ENCODE results near the gene TRIP13.

Gene TRIP13

DNA sequence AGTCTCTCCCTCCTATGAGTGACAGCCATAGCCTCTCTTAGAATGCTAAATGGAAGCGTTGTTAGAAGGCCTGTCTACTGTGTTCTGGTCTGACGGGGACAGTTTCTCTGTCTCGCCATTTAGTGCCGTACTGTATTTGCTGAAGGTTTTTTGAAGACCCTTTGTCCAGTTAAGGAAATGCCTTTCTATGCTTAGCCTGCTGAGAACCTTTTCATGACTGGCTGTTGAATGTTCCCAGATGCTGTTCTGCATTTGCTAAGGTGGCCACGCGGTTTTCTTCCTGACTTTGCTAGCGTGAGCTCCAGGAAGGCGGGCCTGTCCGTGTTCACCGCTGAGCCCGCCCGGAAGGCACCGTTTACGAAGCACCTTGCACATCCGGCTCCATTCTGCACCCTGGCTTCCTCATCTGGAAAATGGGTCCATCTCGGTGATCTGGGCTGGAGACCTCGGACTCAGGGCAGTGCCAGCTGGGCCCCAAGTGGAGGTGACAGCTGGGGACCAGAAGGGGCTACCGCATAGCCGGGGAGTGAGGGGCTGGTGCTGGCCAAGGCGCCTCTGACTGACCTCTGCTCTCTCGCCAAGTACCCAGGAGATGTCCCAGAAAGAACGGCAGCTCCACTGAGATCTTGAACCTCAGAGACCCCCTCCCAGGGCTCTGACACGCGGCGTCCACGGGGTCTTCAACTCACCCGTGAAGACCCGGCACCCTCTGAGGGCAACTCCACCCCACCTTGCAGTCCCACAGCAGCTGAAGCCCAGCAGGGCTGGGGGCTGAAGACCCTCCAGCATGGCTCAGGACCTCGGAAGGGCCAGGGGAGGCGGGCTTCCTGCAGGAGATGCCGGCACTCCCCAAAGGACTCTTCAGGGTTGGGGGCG is 63.4 kb downstream of the TRIP13 start:
- DNase-seq (ENCODE audit: low read depth): no peak

DNA sequence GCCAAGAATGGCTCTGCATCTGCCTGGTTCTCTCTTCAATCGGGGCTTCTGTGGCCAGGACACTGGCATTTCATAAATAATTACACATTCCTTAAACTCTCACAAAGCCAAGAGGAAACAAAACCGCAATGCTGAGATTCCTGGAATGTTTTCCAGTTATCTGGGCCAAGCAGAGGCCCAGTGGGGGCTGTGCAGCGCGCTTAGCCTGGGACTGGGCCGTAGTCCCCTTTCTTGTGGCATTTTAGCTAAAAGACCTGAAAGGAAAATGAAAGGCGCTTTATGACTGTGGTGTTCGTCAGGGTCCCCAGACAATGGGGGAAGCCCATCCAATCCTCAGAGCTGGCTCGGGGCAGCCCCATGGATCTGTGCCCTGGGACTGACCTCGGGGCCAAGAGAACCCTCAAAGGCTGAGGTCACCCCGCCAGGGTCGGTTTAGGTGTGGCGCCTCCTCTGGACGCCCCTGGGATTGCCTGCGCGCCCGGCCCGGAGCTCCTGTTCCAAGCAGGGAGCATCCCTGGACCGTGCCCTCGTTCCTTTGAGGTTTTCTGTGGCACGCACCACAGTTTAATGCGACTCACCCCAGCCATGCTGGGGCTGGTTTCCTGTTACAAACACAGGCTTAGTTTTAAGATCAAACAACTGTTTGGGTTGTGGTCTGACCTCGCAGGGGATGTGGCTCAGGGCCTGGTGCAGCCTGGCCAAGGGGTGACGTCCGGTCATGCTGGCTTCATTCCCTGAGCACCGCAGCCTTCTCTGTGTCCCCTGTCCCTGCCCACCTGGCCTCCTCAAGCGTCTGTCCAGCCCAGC is 64.5 kb downstream of the TRIP13 start:
- peak; percentile 77 for DNase-seq (ENCODE audit: low read depth)

DNA sequence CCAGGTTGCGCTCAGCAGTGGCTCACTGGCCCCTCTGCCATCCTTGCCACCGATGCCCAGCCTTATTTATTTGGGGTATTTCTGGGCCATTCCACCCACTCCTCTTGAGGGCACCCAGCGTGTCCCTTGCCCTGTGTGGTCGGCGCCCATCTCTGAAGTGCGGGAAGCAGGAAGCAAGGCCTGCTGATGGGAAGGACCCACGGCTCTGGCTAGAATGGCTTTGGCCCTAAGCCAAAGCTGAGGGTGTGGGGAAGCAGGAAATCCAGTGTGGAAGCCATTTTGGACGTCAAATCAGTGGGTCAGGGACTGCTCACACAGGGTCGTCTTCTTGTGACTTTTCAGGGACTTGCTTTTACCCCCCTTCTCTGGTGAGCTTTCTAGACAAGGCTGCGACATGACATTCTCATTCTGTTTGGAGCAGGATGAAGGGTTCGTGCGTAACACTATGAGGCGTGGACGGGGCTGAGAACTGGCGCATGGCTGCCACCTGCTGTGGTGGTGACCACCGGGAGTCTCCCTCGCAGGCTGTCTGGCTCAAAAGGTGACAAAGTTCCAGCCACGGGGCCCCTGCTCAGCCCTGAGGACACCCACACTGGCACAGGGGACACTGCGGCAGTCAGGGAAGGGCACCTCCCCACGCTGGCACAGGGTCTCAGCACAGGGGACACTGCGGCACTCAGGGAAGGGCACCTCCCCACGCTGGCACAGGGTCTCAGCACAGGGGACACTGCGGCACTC is 65.2 kb downstream of the TRIP13 start:
- DNase-seq (ENCODE audit: low read depth): no peak

DNA sequence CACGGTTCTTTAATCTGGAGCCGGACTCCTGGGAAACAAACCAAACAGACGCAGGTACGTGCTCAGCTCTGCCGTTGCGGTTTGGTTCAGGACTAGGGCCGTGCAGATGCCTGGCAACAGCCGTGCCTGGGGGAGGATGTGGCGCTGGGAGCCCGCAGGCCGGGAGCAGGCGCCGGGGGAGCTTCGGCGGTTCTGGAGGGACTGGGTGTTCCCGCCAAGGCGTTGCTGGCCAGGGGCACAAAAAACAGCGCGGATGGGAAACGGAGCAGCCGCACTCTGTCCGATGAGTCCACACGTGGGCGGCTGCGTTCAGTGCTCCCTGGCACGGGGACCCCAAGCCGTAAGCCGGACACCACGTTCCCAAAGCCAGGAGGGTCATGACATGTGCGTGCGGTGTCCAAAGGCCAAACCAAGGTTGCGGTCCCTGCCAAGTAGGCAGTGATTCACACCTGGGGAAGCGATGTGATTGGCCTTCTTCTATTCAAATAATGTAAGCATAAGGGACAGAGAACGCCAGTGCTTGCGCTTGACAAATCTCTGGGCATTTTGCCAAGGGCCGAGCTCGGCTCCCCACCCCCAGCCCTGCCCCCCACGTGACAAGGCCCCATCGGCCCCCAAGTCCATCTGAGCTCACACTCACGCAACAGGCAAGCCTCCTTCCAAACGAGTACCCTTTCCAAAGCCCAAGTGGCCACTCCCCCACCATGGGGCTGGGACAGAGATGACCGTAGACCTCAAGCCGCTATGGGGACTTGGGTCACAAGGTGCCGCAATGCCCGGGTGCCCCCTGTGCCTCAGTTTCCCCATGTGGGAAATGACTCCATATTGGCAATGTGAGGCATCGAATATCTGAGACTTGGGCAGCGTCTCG is 66.3 kb downstream of the TRIP13 start:
- peak; percentile 37 for DNase-seq (ENCODE audit: low read depth)

DNA sequence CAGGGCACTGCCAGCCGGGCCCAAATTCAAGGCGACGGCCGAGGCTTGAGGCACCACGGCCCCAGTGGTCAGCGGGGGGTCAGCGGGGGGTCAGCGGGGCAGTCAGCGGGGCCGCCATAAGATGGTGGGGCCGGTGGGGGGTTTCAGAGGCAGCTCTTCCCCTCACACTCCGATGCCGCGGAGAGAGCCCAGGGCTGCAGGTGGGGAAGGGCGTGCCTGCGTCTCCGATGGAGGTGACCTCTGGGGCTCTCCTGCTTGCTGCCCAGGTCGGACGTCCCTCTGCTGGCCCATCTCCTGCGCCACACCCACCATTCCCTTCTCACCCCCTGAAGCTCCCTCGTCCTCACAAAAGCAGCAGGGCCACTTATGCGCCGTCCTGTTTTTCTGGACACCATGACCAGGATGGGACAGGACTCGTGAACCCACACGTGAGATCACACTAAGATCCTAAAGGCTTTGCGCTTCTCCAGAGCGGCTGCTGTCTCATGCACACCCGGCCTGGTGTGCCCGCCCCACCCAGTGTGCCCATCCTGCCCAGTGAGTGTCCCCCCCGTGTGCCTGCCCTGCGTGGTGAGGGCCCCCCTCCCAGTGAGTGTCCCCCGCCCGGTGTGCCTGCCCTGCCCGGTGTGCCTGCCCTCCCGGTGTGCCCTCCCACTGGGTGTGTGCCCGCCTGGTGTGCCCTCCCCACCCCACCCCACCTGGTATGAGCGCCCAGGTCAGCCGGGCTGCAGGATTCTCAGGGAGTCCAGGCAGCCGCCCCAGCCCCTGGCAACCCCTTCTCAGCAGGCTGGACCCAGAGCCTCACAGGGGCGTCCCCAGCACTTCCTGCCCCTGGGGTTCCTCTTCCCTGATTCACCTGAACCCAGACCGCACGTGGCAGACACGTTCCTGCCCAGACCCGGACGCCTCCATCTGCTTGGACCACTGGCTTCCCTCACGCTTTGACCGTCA is 67.2 kb downstream of the TRIP13 start:
- DNase-seq (ENCODE audit: low read depth): no peak

GRCh38 chr5:960551-960950 is 67.9 kb downstream of the TRIP13 start:
- no peak for DNase-seq (ENCODE audit: low read depth)

GRCh38 chr5:961002-961710 is 68.5 kb downstream of the TRIP13 start:
- no peak for DNase-seq (ENCODE audit: low read depth)

- no peak for DNase-seq (ENCODE audit: low read depth)
Measured at GRCh38 chr5:961711-962240, 69.1 kb downstream of the TRIP13 start.

- no peak for DNase-seq (ENCODE audit: low read depth)
Measured at GRCh38 chr5:962386-962785, 69.7 kb downstream of the TRIP13 start.

DNA sequence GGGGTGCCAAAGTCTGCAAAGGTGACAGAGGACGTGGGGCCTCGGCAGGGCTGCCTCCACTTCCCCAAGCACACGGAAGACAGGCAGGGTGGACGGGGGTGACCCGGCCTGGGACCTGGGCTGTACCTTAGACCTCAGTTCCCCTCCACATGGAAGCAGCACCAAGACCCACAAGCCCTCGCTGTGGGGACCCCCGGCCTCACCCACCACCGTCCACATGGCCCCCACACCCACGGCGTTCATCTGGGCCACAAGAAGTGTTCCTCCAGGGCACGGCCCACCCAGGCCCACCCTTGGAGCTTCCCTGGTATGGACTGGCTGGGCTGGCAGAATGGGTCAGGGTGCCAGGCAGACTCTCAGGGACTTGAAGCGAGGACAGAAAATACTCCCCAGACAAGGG is 70.1 kb downstream of the TRIP13 start:
- DNase-seq (ENCODE audit: low read depth): no peak

DNA sequence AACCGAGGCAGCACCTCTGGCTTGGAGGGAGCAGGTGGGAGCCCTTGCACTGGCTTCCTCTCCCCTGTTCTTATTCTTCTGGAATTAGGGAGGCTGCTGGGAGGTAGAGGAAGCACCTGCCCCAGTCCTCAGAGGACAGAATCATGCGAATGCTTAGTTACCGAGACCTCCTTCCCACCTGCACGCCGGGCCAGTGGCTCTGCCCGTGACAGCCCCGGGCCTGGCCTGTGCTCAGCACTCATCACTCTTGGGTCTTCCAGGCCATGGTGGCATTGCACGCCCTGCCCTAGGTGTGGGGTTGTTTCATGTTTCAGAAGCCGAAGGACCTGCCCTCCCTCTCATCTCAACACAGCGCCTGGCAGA is 70.6 kb downstream of the TRIP13 start:
- DNase-seq (ENCODE audit: low read depth): no peak

- peak; percentile 19 for DNase-seq (ENCODE audit: low read depth)
Measured at GRCh38 chr5:963673-964531, 71.2 kb downstream of the TRIP13 start.

DNA sequence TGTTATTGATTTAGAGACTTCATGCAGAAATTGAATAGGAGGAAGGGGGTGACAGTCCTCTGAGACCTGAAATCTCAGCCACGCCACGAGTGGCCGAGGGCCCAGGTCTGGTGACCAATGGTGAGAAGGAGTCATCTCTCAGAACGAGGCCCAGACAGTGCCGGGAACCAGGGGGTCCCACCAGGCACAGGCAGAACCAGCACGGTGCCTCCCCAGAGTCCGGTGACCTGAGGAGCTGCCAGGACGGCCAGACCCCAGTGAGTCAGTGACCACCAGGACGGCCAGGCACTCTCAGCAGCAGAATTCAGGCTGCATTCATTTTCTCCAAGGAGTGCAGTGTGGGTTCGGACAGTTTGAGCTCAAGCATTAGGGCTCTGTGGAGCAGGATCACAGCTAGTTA is 72.1 kb downstream of the TRIP13 start:
- DNase-seq (ENCODE audit: low read depth): no peak

GRCh38 chr5:965604-966344 is 73.1 kb downstream of the TRIP13 start:
- DNase-seq (ENCODE audit: low read depth): no peak

- DNase-seq (ENCODE audit: low read depth): no peak
Measured at GRCh38 chr5:966345-966710, 73.6 kb downstream of the TRIP13 start.

GRCh38 chr5:966941-967340 is 74.3 kb downstream of the TRIP13 start:
- no peak for DNase-seq (ENCODE audit: low read depth)
